ENCODE results near the gene MLXIPL. TPM values are rescaled to one million over a fixed set of nuclear protein-coding genes. Genes with fewer than 3 reads are reported as not detected.

Gene MLXIPL
- total RNA-seq, 1 donor from 2014 or later: 0.90 TPM

GRCh38 chr7:73669858-73670385 is 45.6 kb upstream of the MLXIPL start:
- Mint-ChIP-seq H3K4me1 (peaks cover 20% of the 10 kb centered on the region), H3K36me3 (peaks cover 7% of the 10 kb centered on the region), H3K9me3 (no peaks in the 10 kb centered on the region), H3K27me3 (ENCODE audit: insufficient read depth, low read depth) (peaks cover 9% of the 10 kb centered on the region), H3K4me3 (peak overlapping the region; percentile 78), H3K27ac (no peak overlapping the region)
- H3F3A ChIP-seq (ENCODE audit: low read depth): peaks cover 16% of the 10 kb centered on the region
- no peak overlapping the region for H3K4me2 ChIP-seq
- no peaks in the 10 kb centered on the region for H3K9me3 ChIP-seq (ENCODE audit: low read depth)
- H3K27ac ChIP-seq: no peak overlapping the region
- H3K4me1 ChIP-seq: peaks cover 8% of the 10 kb centered on the region
- TF ChIP-seq EZH2 (IDR thresholded peaks at IDR 0.05): no peak
- no peak for TF ChIP-seq CTCF (IDR thresholded peaks at IDR 0.05)
- no peak for TF ChIP-seq EZH2phosphoT487 (IDR thresholded peaks at IDR 0.05)
- no peak for DNase-seq (ENCODE audit: low spot score)
- no peaks in the 10 kb centered on the region for H3K36me3 ChIP-seq
- no peak overlapping the region for H3K9ac ChIP-seq
- no peaks in the 10 kb centered on the region for H3K27me3 ChIP-seq
- H3K79me2 ChIP-seq (ENCODE audit: low read depth): no peaks in the 10 kb centered on the region
- no peak overlapping the region for H2AFZ ChIP-seq (replicated peaks)
- H3K4me3 ChIP-seq: no peak overlapping the region
- H4K20me1 ChIP-seq (ENCODE audit: low read depth): peaks cover 18% of the 10 kb centered on the region

- no peaks in the 10 kb centered on the region for H3K9me3 Mint-ChIP-seq
- peaks cover 7% of the 10 kb centered on the region for H3K36me3 Mint-ChIP-seq
- Histone ChIP-seq H3K36me3 (no peaks in the 10 kb centered on the region), H3K9ac (peak overlapping the region; percentile 37), H3K27ac (no peak overlapping the region), H4K20me1 (ENCODE audit: low read depth) (peaks cover 18% of the 10 kb centered on the region), H2AFZ (replicated peaks) (no peak overlapping the region), H3K79me2 (ENCODE audit: low read depth) (no peaks in the 10 kb centered on the region), H3K4me1 (peaks cover 14% of the 10 kb centered on the region), H3F3A (ENCODE audit: low read depth) (peaks cover 22% of the 10 kb centered on the region), H3K9me3 (ENCODE audit: low read depth) (no peaks in the 10 kb centered on the region), H3K27me3 (no peaks in the 10 kb centered on the region), H3K4me3 (peak overlapping the region; percentile 96), H3K4me2 (peak overlapping the region; percentile 98)
- H3K27me3 Mint-ChIP-seq (ENCODE audit: insufficient read depth, low read depth): peaks cover 9% of the 10 kb centered on the region
- TF ChIP-seq EZH2phosphoT487 (IDR thresholded peaks at IDR 0.05) (no peak), EZH2 (IDR thresholded peaks at IDR 0.05) (no peak), CTCF (IDR thresholded peaks at IDR 0.05) (no peak)
- peak overlapping the region; percentile 96 for H3K4me3 Mint-ChIP-seq
- H3K4me1 Mint-ChIP-seq: peaks cover 24% of the 10 kb centered on the region
- H3K27ac Mint-ChIP-seq: no peak overlapping the region
- DNase-seq (ENCODE audit: low spot score): peak; percentile 35
Observed at GRCh38 chr7:73669288-73669701, 45.0 kb upstream of the MLXIPL start.

GRCh38 chr7:73668886-73669230 is 44.5 kb upstream of the MLXIPL start:
- H3K27ac Mint-ChIP-seq: peak overlapping the region; percentile 88
- no peaks in the 10 kb centered on the region for H3K36me3 ChIP-seq
- DNase-seq (ENCODE audit: low spot score): no peak
- H3K27ac ChIP-seq: no peak overlapping the region
- H4K20me1 ChIP-seq (ENCODE audit: low read depth): peaks cover 18% of the 10 kb centered on the region
- H3K4me1 ChIP-seq: peaks cover 15% of the 10 kb centered on the region
- no peaks in the 10 kb centered on the region for H3K9me3 ChIP-seq (ENCODE audit: low read depth)
- H3K9ac ChIP-seq: peak overlapping the region; percentile 79
- H3K4me2 ChIP-seq: peak overlapping the region; percentile 98
- peaks cover 9% of the 10 kb centered on the region for H3K27me3 Mint-ChIP-seq (ENCODE audit: insufficient read depth, low read depth)
- peak overlapping the region; percentile 96 for H3K4me3 ChIP-seq
- peaks cover 23% of the 10 kb centered on the region for H3F3A ChIP-seq (ENCODE audit: low read depth)
- H3K79me2 ChIP-seq (ENCODE audit: low read depth): no peaks in the 10 kb centered on the region
- H3K27me3 ChIP-seq: no peaks in the 10 kb centered on the region
- TF ChIP-seq CTCF (IDR thresholded peaks at IDR 0.05) (no peak), EZH2 (IDR thresholded peaks at IDR 0.05) (no peak), EZH2phosphoT487 (IDR thresholded peaks at IDR 0.05) (no peak)
- H2AFZ ChIP-seq (replicated peaks): peak overlapping the region; percentile 57
- H3K4me1 Mint-ChIP-seq: peaks cover 26% of the 10 kb centered on the region
- H3K36me3 Mint-ChIP-seq: peaks cover 7% of the 10 kb centered on the region
- no peaks in the 10 kb centered on the region for H3K9me3 Mint-ChIP-seq
- H3K4me3 Mint-ChIP-seq: peak overlapping the region; percentile 96

Data from neural progenitor cell (in vitro differentiated cells).